SKM-1 (cell line): ENCODE measurements around the gene TIMM10B.

ENCODE experiments used
- DNase-seq: peaks from one replicate; lab custom pipeline; 2025; ENCODE audit not compliant: unreplicated experiment; lab: John Stamatoyannopoulos, UW

TIMM10B gene

DNA sequence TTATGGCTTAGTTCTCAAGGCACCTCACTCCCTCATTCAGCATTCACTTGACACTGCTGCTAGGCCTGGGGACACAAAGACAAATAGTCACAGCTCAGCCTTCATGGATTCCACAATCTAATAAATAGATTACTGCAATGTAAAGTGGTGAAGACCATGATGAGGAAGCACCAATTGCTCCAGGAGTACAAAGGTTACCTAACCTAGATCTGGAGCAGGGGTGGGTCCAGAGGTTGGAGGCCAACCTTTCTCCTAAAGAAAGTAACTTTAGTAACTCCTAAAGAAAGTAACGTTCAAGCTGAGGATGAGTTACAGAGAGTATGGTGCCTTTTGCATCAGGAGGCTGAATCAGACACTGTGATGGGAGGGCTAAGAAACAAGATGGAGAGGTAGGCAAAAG is 11.7 kb upstream of the TIMM10B start:
- DNase-seq: no peak

DNA sequence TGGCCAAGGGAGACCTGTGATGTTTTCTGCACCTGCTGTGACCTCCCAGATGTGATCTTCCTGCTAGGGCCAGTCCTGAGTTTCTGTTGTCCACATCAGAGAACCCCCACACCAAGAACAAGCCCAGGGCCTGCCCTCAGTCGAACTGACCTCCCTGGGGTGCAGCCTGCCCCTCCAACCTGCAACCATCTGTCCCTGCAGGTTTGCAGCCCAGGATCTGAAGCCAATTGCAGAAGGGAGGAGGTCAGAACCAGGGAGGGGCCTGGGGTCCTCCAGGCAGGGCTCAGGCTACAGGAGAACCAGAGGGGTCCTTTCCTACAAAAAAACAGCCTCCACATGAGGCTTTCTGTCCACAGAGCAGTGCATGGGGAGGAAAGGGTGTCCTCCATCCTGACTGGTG is 8.4 kb upstream of the TIMM10B start:
- no peak for DNase-seq

DNA sequence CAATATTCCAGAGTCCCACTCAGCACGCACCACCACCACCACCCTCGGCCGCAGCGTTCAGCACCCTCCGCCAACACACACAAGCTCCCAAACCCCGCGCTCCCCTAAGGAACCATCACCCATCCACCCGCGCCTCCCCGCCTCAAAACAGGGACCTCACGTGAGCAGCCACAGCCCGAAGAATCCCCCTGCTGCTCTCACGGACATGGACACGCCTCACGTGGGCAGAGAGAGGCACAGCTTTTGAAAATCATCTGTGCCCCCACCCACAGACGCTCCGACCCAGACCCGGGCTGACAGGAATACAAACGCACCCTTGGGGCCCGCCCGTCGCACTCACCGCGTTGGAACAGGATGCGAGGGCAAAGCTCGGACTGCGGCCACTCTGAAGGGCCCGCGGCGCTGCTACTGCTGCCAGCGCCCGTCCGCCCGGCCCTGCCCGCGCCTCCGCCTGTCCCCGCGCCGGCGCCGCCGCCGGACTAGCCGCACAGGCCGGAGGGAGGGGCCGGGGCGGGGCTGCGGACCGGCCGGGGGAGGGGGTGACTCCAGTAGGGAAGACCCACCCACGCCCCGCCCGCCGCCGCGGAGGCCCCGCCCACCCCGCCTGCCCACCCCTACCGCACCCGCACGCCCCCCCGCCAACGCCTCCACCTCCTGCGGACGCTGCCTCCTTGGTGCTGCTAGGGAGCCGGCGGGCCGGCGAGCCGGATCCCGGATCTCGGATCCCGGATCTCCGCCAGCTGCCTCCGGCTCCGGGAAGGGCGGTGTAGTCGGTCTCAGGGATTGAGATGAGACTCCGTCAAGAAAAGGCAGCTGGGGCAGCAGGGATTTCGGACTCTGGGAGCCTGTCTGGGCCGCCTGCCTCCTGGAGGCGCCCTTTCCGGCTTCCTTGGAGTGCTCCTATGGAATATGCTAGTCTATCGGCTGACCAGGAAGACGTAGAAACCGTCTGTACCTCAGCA is 7.6 kb upstream of the TIMM10B start, which contains the start of gene TRIM3:
Gene TRIM3 (minus strand): TSS at position 491 of the 962 bp plus-strand sequence. CDS start 8,246 bp downstream, outside the sequence.
- DNase-seq: peak; percentile 54

DNA sequence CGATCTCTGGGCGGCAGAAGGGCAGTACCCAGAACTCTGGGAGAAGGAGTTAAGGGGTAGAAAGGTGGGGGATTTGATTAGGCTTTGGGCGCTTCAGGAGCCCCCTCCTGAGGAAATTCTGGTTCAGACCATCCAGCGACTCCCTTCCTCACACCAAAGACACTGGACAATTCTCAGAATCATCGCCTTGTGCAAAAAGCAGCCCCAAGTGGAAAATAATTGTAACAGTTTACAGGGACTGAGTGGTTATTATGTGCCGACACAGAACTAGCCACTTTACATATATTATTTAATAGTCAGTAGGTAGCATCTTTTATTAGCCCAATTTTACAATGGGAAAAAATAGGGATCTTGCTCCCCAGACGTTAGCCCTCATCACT is 6.9 kb upstream of the TIMM10B start:
- no peak for DNase-seq

DNA sequence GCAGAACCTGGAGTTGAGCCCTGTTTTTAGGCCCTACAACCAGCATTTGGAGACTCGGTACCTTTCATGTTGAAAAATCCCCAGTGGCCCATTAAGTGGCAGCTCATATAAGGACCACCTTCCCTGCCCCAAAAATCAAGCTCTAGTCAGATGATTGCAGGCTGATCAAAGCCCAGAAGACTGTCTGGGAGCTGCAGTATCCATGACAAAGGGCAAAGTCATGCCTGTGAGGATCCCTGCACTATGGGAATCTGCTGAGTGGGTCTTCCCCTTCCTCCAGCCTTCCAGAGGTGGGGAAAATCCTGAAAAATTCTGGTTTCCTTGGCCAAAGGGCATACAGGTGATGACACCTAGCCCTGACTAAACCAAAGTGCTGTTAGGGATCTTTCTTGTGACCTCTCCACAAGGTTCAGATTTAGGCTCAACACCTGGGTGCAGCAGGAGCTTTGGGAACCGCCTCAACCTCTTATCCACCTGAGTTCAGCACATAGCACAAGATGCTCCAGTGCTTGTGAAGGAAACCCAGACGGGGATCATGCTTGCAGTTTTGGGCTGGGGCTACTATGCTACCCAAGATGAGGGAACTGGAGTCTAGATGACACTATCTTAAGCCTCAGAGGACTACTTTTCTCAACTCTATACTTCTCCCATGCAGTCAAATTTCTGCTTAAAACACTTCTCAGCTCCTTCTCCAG is 6.3 kb upstream of the TIMM10B start:
- no peak for DNase-seq

DNA sequence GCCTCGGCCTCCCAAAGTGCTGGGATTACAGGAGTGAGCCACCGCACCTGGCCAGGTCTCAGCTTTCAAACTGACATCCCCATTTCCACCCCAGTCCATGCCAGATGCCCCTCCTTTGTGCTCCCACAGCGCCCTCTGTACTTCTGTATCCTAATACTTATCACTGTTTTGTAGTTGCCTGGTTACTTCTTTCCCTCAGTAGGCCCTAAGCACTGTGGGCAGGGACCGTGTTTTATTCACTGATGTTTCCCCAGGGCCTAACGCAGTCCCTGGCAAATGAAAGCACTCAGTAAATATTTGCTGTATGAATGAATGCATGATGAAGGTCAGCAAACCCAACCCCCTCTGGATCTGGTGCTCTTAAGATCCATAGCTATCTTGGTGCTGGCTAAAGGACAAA is 5.4 kb upstream of the TIMM10B start:
- no peak for DNase-seq

DNA sequence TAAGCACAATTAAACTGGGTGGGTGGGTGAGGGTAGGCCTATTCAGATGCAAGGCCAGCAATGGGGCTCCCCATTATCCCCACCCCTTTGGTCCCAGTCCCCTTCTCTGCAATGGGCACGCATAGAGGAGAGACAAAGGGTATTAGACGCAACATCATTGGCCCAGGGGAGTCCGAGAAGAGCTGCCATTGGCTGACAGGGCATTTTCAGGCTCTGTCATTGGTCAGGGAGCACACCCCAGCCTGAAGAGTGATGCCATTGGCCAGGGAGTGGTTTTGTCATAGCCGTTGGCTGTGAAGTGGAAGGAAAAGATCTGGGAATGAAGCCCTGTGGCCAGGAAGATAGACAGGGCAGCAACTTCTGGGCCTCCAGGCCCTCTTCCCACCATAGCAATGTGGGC is 4.7 kb upstream of the TIMM10B start:
- DNase-seq: no peak

DNA sequence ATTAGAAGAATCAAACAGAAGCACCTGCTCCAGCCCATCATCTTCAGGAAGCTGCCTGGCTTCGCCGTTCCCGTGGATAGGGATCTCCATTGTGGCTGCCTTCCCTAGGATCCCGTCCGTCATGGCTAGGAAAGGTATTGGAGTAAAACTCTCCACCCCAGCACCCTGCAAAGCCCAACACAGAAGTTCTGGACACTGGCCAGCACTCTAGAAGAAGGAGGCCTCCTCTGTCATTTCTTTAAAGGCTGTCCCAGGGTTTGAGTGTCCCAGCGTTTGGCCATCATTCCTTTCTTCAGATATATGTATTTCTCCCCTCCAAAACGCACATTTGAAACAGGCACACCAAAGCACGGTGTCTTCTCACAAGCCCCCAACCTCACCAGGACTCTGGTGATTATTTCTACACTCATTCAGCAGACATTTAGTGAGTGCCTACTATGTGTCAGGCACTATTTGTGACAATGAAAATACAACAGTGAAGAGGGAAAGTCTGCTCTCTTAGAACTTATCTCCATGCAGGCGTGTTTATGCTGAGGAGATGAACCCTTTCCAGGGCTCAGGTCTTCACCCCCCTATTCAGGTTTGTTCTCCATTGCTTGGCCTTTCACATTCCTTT is 894 bp upstream of the TIMM10B start:
- DNase-seq: no peak

DNA sequence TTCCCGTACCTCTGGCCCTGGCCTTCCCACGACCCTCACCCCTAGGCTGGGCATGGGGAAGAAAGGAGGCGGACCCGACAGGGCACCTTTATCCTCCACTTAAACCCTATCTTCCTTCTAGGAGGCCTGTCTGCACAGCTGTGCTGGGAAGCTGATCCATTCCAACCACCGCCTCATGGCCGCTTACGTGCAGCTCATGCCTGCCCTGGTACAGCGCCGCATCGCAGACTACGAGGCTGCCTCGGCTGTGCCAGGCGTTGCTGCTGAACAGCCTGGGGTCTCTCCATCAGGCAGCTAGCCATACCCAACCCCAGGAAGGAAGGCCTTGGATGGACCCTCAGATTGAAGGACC is 599 bp downstream of the TIMM10B start:
- no peak for DNase-seq

DNA sequence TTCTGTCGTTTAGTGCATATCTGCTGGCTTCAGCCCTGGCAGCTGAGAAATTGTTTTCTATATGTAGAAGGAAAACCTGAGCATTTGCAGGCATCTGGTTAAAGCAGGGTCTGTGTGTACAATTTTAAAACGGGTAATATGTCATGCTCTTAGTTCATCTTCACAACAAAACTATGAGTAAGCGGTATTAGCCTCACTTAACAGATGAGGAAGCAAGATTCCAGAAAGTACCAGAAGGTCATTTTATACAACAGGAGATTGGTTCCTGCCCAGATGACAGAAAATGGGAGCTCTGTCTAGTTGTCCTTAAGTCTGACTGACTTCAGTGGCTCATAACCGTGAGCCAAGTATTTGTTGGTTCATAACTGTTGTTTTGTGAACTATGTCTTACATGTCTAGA is 1.1 kb downstream of the TIMM10B start:
- DNase-seq: no peak

DNA sequence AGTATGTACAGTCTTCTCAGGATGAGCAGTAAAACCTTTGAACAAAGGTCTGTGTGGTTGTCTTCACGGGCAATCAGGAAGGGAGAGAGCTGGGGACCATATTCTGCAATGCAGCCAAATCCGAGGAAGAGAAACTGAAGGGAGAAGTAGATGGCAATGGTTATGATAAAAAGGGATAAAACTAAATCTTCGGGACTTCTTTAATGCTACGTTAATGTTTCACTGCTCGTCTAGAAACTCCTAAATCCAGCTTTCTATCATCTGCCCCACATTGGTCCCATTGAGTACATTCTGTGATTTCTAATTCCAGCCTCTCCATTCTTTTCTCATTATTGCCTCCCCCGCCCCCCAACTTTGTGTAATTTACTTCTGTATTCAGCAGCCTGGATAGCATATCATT is 1.7 kb downstream of the TIMM10B start:
- no peak for DNase-seq

DNA sequence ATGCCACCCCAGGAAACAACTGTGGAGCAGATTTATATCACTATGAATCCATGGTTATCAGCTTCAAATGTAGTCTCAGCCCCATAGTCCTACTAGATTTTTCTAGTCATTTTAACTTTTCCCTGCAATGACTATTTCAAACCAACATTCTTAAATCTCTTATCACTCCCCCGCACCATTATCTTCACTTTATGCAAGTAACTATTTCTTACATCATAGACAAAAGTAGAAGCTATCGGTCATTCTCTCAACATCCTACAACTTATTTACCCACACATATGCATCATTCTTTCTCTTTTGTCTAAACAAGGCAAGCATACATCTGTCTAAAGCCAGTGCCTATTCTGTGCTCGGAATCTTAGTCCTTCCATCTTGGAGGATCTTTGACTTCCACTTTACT is 4.4 kb downstream of the TIMM10B start:
- no peak for DNase-seq

DNA sequence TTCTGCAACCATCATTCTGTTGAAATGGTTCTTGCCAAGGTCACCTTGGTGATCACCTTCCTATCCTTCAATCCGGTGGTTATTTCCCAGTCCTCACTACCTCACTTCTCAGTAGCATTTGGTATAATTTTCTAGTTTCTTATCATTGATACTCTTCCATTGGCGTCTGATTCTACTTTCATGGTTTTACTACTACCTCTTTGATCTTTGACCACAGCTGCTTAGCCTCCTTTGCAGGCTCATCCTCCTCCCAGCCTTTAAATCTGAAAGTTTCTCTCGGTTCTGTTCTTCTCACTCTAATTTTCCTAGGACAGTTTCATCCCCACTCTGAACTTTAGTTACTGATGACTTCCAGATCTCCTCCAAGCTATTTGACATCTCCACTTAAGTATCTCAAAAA is 5.0 kb downstream of the TIMM10B start:
- DNase-seq: no peak

DNA sequence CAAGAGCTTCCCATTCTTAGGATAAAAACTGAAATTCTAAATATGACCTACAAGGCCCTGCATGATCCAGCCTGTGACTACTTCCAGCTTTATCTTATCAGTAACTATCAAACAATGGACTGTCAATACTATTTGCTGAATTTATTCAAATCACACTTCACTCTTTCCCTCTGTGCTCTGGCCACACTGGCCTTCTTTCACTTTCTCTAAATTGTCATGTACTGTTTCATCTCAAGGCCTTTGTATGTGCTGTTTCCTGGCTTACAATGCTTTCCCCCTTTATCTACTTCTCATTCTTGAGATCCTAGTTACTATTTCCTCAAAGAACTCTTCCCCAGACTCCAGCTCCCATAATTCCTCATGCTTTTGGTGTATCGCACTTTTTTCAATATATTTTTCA is 5.6 kb downstream of the TIMM10B start:
- DNase-seq: no peak

DNA sequence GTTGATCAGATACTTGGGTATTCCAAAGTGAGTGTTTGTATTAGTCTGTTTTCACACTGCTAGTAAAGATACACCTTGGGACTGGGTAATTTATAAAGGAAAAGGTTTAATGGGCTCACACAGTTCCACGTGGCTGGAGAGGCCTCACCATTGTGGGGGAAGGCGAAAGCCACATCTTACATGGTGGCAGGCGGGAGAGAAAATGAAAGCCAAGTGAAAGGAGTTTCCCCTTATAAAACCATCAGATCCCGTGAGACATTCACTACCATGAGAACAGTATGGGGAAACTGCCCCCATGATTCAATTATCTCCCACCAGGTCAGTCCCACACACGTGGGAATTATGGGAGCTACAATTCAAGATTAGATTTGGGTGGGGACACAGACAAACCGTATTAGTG is 7.0 kb downstream of the TIMM10B start:
- DNase-seq: no peak

DNA sequence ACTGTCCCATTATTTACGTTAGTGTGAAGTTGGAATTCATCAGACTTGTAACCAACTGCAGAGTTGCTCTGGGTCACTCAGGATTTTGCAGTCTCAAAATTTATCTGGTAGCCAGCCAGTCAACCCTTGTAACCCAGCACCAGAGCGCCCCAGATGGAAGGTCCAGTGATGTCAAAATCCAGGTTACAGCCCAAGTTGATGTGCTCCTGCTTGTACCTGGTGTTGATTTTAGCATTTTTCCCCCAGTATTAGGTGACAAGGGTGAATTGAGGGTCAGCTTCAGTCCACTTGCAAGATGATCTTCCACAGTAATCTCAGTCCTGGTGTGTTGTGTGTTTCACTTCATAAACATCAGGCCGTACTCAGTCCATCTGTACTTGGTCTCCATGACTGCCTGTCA is 7.5 kb downstream of the TIMM10B start:
- no peak for DNase-seq

DNA sequence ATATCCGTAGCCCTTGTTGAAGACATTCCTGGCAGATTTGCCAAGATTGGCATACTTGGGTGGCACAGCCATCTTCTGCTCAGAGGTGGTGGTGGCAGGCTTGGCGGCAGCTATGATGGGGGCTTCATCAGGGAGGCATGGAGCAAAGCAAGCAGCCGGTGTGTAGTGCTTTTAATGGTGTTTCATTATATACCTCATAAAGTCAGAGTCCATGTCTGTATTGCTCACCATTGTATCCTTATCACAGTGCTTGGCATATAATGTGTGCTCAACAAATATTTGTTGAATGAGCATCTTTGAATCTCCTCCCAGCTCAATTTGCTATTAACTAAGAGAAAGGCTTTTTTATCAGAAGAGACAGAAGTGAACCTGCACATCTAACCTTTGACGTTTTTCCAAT is 8.0 kb downstream of the TIMM10B start:
- DNase-seq: no peak

DNA sequence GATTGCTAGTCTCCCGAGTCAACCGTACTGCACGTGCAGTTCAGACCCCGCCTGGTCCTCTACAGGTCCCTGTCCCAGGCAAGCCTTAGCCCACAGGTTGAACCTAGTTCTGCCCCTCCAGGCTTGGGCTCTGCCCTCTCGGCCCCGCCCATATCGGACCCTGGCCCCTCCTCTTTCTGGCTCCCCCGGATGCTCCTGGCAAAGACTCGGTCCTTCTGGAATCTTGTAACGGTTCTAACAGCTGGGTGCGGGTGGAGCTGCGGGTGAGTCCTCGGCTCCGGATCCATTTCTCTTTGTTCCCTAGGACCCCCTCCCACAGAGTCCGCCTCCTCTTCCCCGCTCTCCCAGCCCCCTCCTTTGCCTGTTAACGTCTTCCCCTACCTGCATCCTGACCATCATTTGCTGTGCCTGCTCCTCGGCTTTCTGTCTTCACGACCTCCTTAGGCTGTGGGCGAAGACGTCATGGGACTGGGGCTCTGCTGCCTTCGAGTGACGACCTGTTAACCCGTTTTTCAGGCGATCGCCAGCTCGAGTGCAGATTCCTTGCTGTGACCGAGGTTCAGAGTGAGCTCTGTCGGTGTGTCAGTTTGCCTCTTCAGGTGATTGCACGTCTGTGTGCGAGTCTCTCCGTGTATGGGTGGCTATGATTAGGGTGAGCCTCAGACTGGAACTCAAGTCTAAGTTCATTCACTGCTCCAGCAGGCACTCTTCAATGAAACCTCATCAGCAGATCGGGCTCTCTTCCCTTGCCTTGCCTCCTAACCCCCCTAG is 16.0 kb downstream of the TIMM10B start, which contains the start of gene DNHD1:
Gene DNHD1 (plus strand): TSS at position 212 of the 771 bp plus-strand sequence. CDS start 936 bp downstream, outside the sequence.
- no peak for DNase-seq

DNA sequence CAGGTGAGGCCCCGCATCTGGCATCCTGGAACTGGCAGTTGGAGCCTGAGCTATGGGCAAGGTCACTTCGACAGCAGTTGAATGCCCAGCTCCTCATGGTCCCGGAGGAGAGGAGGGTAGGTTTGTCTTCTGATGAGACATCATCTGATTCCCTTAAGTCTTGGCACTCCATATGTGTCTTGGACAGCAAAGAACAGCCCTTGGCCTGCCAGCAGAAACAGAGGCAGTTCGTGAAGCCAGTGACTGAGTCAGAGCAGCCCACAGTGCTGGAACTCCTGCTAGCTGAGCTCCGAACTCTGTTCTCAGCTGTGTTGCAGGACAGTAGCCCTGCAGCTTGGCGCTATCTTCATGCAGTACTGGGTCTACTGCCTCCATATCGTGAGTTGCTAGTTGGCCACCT is 16.8 kb downstream of the TIMM10B start:
- no peak for DNase-seq

DNA sequence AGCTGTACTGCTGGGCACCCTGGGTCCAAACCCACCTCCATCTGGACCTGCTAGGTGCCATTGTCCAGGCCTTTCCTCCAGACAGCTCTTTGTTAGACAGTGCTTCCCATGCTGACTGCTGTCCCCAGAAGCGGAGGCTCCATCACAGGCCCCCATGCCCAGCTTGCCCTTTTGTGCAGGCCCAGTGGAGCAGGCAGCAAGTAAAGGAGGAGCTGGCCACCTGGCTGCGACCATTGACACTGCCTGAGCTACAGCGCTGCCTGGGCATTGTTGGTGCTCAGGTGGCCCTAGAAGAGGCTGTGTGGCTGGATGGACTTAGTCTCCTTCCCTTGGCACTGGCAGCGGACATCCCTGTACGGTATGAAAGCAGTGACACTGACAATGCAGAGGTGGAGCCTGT is 17.2 kb downstream of the TIMM10B start:
- no peak for DNase-seq

DNA sequence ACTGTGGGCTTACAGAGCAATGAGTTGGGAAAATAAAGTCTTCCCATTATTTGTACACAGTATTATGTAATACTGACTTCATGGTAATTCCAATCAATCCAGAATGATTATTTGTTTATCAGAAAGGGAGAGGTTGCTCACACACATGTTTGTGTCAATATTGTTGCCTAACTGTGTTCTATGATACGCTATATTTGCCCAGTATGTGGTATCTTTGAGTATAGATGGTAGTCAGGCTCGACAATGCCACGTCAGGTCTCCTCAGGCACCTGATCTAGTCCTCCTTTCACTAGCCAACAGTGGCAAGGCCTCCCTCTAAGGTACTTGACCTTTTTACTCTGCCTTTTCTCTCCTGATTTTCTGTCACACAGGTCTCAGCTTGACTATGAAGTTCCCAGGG is 21.1 kb downstream of the TIMM10B start:
- DNase-seq: no peak
